B cell (primary cell): ENCODE data around the gene FMN2. TPM values are rescaled to one million over a fixed set of nuclear protein-coding genes. Genes with fewer than 3 reads are reported as not detected.

Source experiments
- ATAC-seq: fragments of 200-7000 bp; cut with Tn5 transposase; one replicate; pipeline ENCODE4 v1.10.0; 2021; ENCODE audit warnings: low read depth, mild to moderate bottlenecking, moderate number of reproducible peaks, moderate library complexity
- CTCF ChIA-PET: fragments of 350-600 bp; sonication (Branson Sonifier 250); formaldehyde crosslinking; loops from one replicate; lab custom pipeline; 2021; ENCODE audit warnings: antibody characterized with exemption, inconsistent platforms; lab: Charles Lee
- POLR2A ChIA-PET: fragments of 350-600 bp; sonication (Branson Sonifier 250); formaldehyde crosslinking; loops from one replicate; lab custom pipeline; 2021; ENCODE audit warnings: antibody characterized with exemption; lab: Charles Lee
- DNase-seq: peaks from one replicate; pipeline ENCODE4 v3.0.0; 2013
- H2AFZ ChIP-seq: 2 replicates; pipeline ENCODE4 v1.6.1; 2012; ENCODE audit warnings: mild to moderate bottlenecking, low read depth, low read length; ENCODE audit not compliant: insufficient read depth, poor library complexity, severe bottlenecking
- H3K27ac ChIP-seq, 2 donors: 1 replicate in 1 of 2; 2 replicates in 1 of 2; pipeline ENCODE4 v1.5.1; 2012 to 2013; ENCODE audit warnings: low read length in 2 of 2, mild to moderate bottlenecking in 2 of 2, moderate library complexity in 1 of 2
- H3K27me3 ChIP-seq, 4 experiments: fragments of 200-600 bp in 1 of 4; sonication (generic) in 1 of 4; replicated peaks in 1 of 4; 1 replicate in 2 of 4; 2 replicates in 2 of 4; pipeline versions ENCODE4 v1.6.1 to v1.7.0; 2013 to 2016; ENCODE audit warnings: low read length in 3 of 4, mild to moderate bottlenecking in 2 of 4, mixed read lengths in 1 of 4, moderate library complexity in 1 of 4; ENCODE audit not compliant: insufficient read depth in 4 of 4, control insufficient read depth in 3 of 4; ENCODE audit errors: control extremely low read depth in 1 of 4
- H3K36me3 ChIP-seq, 2 experiments: replicated peaks in 1 of 2; 1 replicate in 1 of 2; 2 replicates in 1 of 2; pipeline versions ENCODE4 v1.6.1 to v1.7.1; 2013; ENCODE audit warnings: low read length in 1 of 2; ENCODE audit not compliant: insufficient read depth in 2 of 2, control insufficient read depth in 1 of 2; ENCODE audit errors: control extremely low read depth in 1 of 2, extremely low read depth in 1 of 2
- H3K4me1 ChIP-seq, 2 donors: fragments of 200-600 bp in 1 of 2; sonication (generic) in 1 of 2; 1 replicate in 1 of 2; 2 replicates in 1 of 2; pipeline versions ENCODE4 v1.5.1 to v1.6.1; 2013 to 2017; ENCODE audit warnings: low read length in 2 of 2; ENCODE audit not compliant: control insufficient read depth in 2 of 2, insufficient read depth in 2 of 2
- H3K4me2 ChIP-seq: replicated peaks from 2 replicates; pipeline ENCODE3; 2012; ENCODE audit warnings: mild to moderate bottlenecking, low read depth, low read length; ENCODE audit not compliant: poor library complexity, severe bottlenecking
- H3K4me3 ChIP-seq, 5 experiments: fragments of 200-600 bp in 1 of 5; sonication (generic) in 1 of 5; 1 replicate in 3 of 5; 2 replicates in 2 of 5; pipeline versions ENCODE4 v1.5.1 to v1.7.0; 2011 to 2016; ENCODE audit warnings: low read length in 4 of 5, mild to moderate bottlenecking in 4 of 5, low read depth in 2 of 5, control low read depth in 1 of 5, moderate library complexity in 1 of 5; ENCODE audit not compliant: insufficient read depth in 1 of 5; ENCODE audit errors: control extremely low read depth in 1 of 5, extremely low read depth in 1 of 5
- H3K79me2 ChIP-seq: fragments of 200-600 bp; sonication (generic); one replicate; pipeline ENCODE4 v1.6.0; 2016; ENCODE audit warnings: low read length; ENCODE audit not compliant: control insufficient read depth, insufficient read depth
- H3K9ac ChIP-seq: fragments of 200-600 bp; sonication (generic); 2 replicates; pipeline ENCODE4 v1.6.1; 2017; ENCODE audit warnings: mild to moderate bottlenecking, low read length, moderate library complexity
- H3K9me3 ChIP-seq, 3 donors: one replicate each; pipeline versions ENCODE4 v1.6.1 to v1.7.1; 2013; ENCODE audit warnings: low read length in 2 of 3; ENCODE audit not compliant: control insufficient read depth in 2 of 3, insufficient read depth in 1 of 3; ENCODE audit errors: control extremely low read depth in 1 of 3
- H4K20me1 ChIP-seq: 2 replicates; pipeline ENCODE4 v1.6.0; 2012; ENCODE audit warnings: mild to moderate bottlenecking, low read length; ENCODE audit not compliant: insufficient read depth, control insufficient read depth, poor library complexity, severe bottlenecking
- H3K27ac Mint-ChIP-seq: one replicate; pipeline ENCODE4 v1.8.0; 2021; ENCODE audit warnings: mixed read lengths
- H3K27me3 Mint-ChIP-seq: one replicate; pipeline ENCODE4 v1.8.0; 2021; ENCODE audit warnings: mixed read lengths
- H3K4me1 Mint-ChIP-seq: one replicate; pipeline ENCODE4 v1.8.0; 2021; ENCODE audit warnings: mixed read lengths
- H3K4me3 Mint-ChIP-seq: one replicate; pipeline ENCODE4 v1.8.0; 2021; ENCODE audit warnings: mixed read lengths
- H3K9me3 Mint-ChIP-seq: one replicate; pipeline ENCODE4 v1.8.0; 2022; ENCODE audit warnings: mixed read lengths; ENCODE audit not compliant: insufficient read depth
- EZH2 ChIP-seq: IDR thresholded peaks from 2 replicates; pipeline ENCODE4 v1.6.1; 2012; ENCODE audit warnings: borderline replicate concordance, low read depth, mild to moderate bottlenecking, moderate library complexity, low read length; ENCODE audit not compliant: insufficient read depth, poor library complexity, severe bottlenecking
- WGBS: methylation state at CpG from one replicate; pipeline ENCODE4 v1.1.5; 2013; ENCODE audit warnings: missing lambda C conversion rate; ENCODE audit not compliant: insufficient coverage; 5-methylcytosine and 5-hydroxymethylcytosine counted together
- intact Hi-C: fragments of 100-400 bp; cut with micrococcal nuclease; formaldehyde crosslinking; loops from one replicate; pipeline ENCODE4 v1.10.0; 2022
- polyA plus RNA-seq: library from polyadenylated mRNA; depleted of rRNA; stranded (reverse); fragments of >200 nt; gene quantifications from 2 replicates; pipeline ENCODE4 v1.2.3, GENCODE V29; 2012
- total RNA-seq, 2 donors: library from RNA; stranded (reverse); fragments of 120-200 nt in 1 of 2; gene quantifications; 1 replicate in 1 of 2; 2 replicates in 1 of 2; pipeline versions ENCODE4 v1.2.3 to v1.2.4, GENCODE V29; 2013 to 2022
- TF ChIP-seq, protein P1 (sequence below): fragments of 200-600 bp; IDR thresholded peaks from one replicate; pipeline ENCODE4 v1.8.0; 2022; ENCODE audit warnings: antibody characterized with exemption, mild to moderate bottlenecking

FMN2 gene
- total and polyA plus RNA-seq, 2 donors (not counting 1 experiment from before 2014, with no cell fraction given), result not detected

GRCh38 chr1:240415532-240415931 lies 323.8 kb downstream of the FMN2 start:
- intact Hi-C loops, result no loop called here
- H3K4me2 ChIP-seq, result no peak overlapping the region
- H3K4me1 ChIP-seq, result no peaks in the 10 kb centered on the region
- WGBS, result 91% methylated on average over 3 of the region's 4 CpGs
- H3K9me3 Mint-ChIP-seq, result peaks cover 2% of the 10 kb centered on the region
- H3K4me3 ChIP-seq, result no peak overlapping the region
- H3K36me3 ChIP-seq, result no peaks in the 10 kb centered on the region
- H4K20me1 ChIP-seq, result no peaks in the 10 kb centered on the region
- no peaks in the 10 kb centered on the region for H3K79me2 ChIP-seq
- no peak overlapping the region for H3K27ac ChIP-seq
- POLR2A ChIA-PET, result no interaction called here
- no peak overlapping the region for H3K4me3 Mint-ChIP-seq
- no peaks in the 10 kb centered on the region for H3K9me3 ChIP-seq
- no peak overlapping the region for H2AFZ ChIP-seq
- DNase-seq (no peak), ATAC-seq (no peak)
- CTCF ChIA-PET, result no interaction called here
- no peak for TF ChIP-seq EZH2
- TF ChIP-seq, protein P1, sequence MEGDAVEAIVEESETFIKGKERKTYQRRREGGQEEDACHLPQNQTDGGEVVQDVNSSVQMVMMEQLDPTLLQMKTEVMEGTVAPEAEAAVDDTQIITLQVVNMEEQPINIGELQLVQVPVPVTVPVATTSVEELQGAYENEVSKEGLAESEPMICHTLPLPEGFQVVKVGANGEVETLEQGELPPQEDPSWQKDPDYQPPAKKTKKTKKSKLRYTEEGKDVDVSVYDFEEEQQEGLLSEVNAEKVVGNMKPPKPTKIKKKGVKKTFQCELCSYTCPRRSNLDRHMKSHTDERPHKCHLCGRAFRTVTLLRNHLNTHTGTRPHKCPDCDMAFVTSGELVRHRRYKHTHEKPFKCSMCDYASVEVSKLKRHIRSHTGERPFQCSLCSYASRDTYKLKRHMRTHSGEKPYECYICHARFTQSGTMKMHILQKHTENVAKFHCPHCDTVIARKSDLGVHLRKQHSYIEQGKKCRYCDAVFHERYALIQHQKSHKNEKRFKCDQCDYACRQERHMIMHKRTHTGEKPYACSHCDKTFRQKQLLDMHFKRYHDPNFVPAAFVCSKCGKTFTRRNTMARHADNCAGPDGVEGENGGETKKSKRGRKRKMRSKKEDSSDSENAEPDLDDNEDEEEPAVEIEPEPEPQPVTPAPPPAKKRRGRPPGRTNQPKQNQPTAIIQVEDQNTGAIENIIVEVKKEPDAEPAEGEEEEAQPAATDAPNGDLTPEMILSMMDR, result no peak
- no peaks in the 10 kb centered on the region for H3K27me3 Mint-ChIP-seq
- no peaks in the 10 kb centered on the region for H3K4me1 Mint-ChIP-seq
- no peak overlapping the region for H3K27ac Mint-ChIP-seq
- H3K27me3 ChIP-seq, result no peaks in the 10 kb centered on the region
- no peak overlapping the region for H3K9ac ChIP-seq

GRCh38 chr1:240417317-240417716 lies 325.6 kb downstream of the FMN2 start:
- Histone ChIP-seq H3K36me3 (no peaks in the 10 kb centered on the region), H3K9ac (no peak overlapping the region), H4K20me1 (no peaks in the 10 kb centered on the region), H2AFZ (no peak overlapping the region), H3K9me3 (no peaks in the 10 kb centered on the region), H3K79me2 (no peaks in the 10 kb centered on the region), H3K4me2 (no peak overlapping the region), H3K4me1 (no peaks in the 10 kb centered on the region), H3K27me3 (no peaks in the 10 kb centered on the region), H3K27ac (no peak overlapping the region), H3K4me3 (no peak overlapping the region)
- Mint-ChIP-seq H3K27ac (no peak overlapping the region), H3K9me3 (peaks cover 2% of the 10 kb centered on the region), H3K4me3 (no peak overlapping the region), H3K27me3 (no peaks in the 10 kb centered on the region), H3K4me1 (no peaks in the 10 kb centered on the region)
- intact Hi-C loops, result no loop called here
- POLR2A ChIA-PET, result interaction anchor here (0.7 kb wide), 1 partner anchor 15 kb away, joined by 3 read pairs; no protein-coding TSS in a partner anchor
- WGBS, result no CpG with 5 or more reads among the region's 2 CpGs
- CTCF ChIA-PET, result no interaction called here
- DNase-seq (no peak), ATAC-seq (no peak)
- TF ChIP-seq, protein P1, result no peak
- no peak for TF ChIP-seq EZH2
